RWPE1 (cell line): ENCODE results near the gene PPP2R5B.
A peak's percentile ranks its signal among the peaks of the same experiment; 100 is the strongest.

Experiments used
- CTCF ChIA-PET: fragments of 350-600 bp; sonication (Branson Sonifier 250); formaldehyde crosslinking; extraction: SDS; loops from one replicate; lab custom pipeline; 2021; lab: Yijun Ruan, JAX
- POLR2A ChIA-PET: fragments of 400-600 bp; formaldehyde crosslinking; extraction: SDS; loops from one replicate; lab custom pipeline; 2020; ENCODE audit warnings: antibody characterized with exemption; ENCODE audit not compliant: low non-redundant PET; lab: Yijun Ruan, JAX
- DNase-seq: peaks from one replicate; pipeline ENCODE4 v3.0.0; 2012; ENCODE audit warnings: low spot score
- H3K27ac ChIP-seq: fragments of 450-650 bp; 2 replicates; pipeline ENCODE4 v1.5.1; 2017
- TF ChIP-seq, protein P1 (sequence below): fragments of 450-650 bp; conservative IDR thresholded peaks from 2 replicates; pipeline ENCODE4 v1.5.1; 2017; ENCODE audit warnings: low read depth, mild to moderate bottlenecking

The PPP2R5B gene

DNA sequence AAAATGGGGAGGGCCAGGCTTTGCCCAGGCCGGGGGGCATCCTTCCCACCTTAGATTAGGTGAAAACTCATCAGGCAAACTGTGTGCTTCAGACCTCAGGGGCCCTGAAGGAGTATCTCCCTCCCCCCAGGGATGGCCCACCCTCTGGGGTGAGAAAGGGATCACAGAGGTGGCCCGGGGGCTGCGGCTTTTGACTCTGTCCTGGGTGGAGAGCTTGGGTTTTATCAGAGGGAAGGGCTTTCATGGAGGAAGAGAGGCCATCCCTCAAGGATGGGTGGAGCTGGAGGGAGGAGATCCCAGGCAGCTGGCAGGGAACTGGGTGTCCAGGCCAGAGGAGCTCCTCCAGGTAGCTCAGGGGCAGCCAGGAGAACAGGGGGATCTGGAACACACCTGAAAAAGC, 3.1 kb upstream of the PPP2R5B start:
- no peak for DNase-seq
- TF ChIP-seq, protein P1, sequence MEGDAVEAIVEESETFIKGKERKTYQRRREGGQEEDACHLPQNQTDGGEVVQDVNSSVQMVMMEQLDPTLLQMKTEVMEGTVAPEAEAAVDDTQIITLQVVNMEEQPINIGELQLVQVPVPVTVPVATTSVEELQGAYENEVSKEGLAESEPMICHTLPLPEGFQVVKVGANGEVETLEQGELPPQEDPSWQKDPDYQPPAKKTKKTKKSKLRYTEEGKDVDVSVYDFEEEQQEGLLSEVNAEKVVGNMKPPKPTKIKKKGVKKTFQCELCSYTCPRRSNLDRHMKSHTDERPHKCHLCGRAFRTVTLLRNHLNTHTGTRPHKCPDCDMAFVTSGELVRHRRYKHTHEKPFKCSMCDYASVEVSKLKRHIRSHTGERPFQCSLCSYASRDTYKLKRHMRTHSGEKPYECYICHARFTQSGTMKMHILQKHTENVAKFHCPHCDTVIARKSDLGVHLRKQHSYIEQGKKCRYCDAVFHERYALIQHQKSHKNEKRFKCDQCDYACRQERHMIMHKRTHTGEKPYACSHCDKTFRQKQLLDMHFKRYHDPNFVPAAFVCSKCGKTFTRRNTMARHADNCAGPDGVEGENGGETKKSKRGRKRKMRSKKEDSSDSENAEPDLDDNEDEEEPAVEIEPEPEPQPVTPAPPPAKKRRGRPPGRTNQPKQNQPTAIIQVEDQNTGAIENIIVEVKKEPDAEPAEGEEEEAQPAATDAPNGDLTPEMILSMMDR = no peak
- peak overlapping the region; percentile 10; the same call in 1 of the 2 replicates for H3K27ac ChIP-seq
- CTCF ChIA-PET = no interaction called here
- POLR2A ChIA-PET = no interaction called here

DNA sequence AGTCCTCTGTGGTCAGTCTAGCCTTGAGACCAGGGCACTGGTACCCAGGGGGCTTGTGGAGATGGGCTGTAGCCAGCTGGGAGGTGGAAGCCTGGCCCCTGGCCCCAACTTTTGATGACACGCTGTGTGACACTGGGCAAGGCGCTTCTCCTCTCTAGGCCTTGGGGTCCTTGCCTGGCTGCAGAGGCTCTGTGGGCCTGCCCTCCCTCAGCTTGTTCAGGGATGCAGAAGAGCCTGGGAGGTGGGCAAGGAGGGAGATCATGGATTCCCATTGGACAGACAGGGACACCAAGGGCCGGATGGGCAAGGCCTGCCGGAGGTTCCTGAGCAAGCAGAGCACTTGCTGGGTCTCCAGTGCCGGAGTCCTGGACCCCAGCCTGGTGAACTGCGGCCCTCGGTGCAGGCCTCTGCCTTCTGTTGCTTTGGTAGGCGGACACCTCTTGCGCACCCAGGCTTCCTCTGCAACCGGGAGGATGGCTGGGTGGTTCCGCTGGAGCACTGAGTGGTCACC, 1.3 kb upstream of the PPP2R5B start:
- no peak for DNase-seq
- TF ChIP-seq, protein P1 = no peak
- peak overlapping the region; percentile 92 for H3K27ac ChIP-seq
- ChIA-PET CTCF (interaction anchor here (0.8 to 1.1 kb wide), 2 partner anchors 35 to 103 kb away, joined by 3 to 5 read pairs; no protein-coding TSS in a partner anchor), POLR2A (no interaction called here)

DNA sequence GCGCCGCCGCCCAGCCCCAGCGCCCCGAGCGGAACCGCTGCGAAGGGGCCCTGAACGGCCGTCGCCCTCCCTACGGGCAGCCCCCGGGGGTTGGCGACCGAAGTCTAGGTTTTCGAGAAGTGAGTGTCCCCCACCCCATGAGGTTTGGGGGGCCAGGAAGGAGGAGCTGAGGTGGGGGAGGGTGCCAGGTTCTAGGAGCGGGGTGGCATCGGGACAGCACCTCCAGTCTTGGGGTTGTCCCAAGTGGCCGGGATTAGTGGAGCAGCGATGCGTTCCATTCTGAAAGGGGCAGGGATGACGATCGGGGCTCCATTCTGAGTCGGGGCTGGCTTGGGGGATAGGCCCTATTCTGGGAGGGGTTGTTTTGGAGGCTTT, 408 bp downstream of the PPP2R5B start:
- POLR2A ChIA-PET = no interaction called here

DNA sequence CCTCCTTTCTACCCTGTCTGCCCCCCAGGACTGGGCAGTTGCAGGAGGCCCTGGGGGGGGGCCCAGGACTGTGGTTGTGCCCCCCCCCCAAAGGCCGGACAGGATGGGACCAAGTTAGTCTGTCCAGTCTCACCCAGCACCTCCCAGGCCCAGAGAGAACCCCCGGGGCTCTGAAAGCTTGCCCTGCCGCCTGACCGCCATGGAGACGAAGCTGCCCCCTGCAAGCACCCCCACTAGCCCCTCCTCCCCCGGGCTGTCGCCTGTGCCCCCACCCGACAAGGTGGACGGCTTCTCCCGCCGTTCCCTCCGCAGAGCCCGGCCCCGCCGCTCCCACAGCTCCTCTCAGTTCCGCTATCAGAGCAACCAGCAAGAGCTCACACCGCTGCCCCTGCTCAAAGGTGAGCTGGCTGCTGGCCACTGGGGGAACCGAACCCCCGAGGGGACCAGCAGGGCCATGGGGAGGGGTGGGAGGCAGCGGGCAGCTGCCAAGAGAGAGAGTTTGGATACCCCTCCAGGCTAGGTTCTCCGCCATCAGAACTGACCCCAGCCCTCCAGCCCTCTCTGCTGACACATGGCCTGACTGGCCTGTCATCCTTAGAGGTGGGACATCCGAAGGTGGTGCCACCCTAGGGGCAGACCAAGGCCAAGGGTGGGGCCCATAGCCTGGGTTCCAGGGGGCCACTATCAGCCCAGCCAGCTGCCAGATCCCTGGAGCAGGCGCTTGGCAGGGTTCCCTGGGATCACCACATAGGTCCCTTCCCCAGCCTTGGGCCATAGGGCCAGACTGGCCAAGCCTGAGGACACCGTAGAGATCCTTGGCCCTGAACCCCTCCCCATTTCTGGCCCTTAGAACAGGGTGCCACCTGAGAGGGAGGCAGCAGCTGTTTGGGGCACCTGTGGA, 1.3 kb downstream of the PPP2R5B start:
- TF ChIP-seq, protein P1 = no peak
- DNase-seq = no peak
- ChIA-PET POLR2A (interaction anchor here (0.6 kb wide), 1 partner anchor 95 kb away, joined by 7 read pairs; no protein-coding TSS in a partner anchor), CTCF (interaction anchor here (0.6 to 0.9 kb wide), 3 partner anchors 14 to 297 kb away, joined by 3 to 5 read pairs (median 4); no protein-coding TSS in a partner anchor)
- peak overlapping the region; percentile 92 for H3K27ac ChIP-seq

More for the DNA sequence above, 408 bp downstream of the PPP2R5B start:
- peak; percentile 14 for DNase-seq
- TF ChIP-seq, protein P1 = no peak
- H3K27ac ChIP-seq = peak overlapping the region; percentile 92
- CTCF ChIA-PET = interaction anchor here (0.7 to 1.2 kb wide), 3 partner anchors 13 to 102 kb away, joined by 3 to 6 read pairs (median 4); partner anchors contain the start of genes ARL2 and SNX15

DNA sequence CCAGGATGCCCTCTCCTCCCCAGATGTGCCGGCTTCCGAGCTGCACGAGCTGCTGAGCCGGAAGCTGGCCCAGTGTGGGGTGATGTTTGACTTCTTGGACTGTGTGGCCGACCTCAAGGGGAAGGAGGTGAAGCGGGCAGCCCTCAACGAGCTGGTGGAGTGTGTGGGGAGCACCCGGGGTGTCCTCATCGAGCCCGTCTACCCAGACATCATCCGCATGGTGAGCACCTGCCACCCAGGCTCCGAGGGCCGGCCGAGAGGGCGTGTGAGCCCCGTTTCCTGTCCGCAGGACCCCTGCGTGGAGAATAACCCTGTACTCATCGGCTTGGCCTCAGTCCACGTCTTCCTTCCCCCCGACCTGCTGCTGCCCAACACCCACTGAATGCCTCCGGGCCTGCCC, 2.2 kb downstream of the PPP2R5B start:
- no peak for DNase-seq
- POLR2A ChIA-PET = interaction anchor here (1.2 kb wide), 1 partner anchor 86 kb away, joined by 7 read pairs; no protein-coding TSS in a partner anchor
- TF ChIP-seq, protein P1 = no peak
- peak overlapping the region; percentile 92 for H3K27ac ChIP-seq
- CTCF ChIA-PET = interaction anchor here (0.7 kb wide), 2 partner anchors 38 to 567 kb away, joined by 3 to 6 read pairs; no protein-coding TSS in a partner anchor

DNA sequence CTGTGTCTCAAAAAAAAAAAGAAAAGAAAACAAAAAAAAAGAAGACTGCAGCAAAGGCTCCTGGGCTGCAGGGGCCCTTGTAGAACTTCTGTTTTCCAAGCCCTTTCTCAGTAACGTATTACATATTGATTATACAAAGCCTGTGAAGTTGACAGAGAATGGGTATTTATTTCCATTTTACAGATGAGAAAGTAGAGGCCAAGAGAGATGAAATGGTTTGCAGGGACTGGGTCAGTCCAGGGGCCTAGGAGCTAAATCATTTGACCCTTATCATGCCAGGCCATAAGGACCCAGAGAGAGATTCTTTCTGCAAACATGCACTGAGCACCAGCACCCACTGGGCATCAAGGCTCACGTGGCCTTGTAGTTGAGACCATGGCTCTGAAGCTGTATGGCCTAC, 4.5 kb downstream of the PPP2R5B start:
- ChIA-PET CTCF (interaction anchor here (0.6 kb wide), 1 partner anchor 19 kb away, joined by 3 read pairs; no protein-coding TSS in a partner anchor), POLR2A (no interaction called here)
- DNase-seq = no peak
- TF ChIP-seq, protein P1 = no peak
- no peak overlapping the region for H3K27ac ChIP-seq
